Measurements from ENCODE around the gene ZNF709.
A peak's percentile ranks its signal among the peaks of the same experiment; 100 is the strongest.
"Not testable (repeated sequence)": the region's sequence is repeated elsewhere in the genome, so short reads cannot be mapped to it uniquely, and the experiment has no call there.

ZNF709 gene

DNA sequence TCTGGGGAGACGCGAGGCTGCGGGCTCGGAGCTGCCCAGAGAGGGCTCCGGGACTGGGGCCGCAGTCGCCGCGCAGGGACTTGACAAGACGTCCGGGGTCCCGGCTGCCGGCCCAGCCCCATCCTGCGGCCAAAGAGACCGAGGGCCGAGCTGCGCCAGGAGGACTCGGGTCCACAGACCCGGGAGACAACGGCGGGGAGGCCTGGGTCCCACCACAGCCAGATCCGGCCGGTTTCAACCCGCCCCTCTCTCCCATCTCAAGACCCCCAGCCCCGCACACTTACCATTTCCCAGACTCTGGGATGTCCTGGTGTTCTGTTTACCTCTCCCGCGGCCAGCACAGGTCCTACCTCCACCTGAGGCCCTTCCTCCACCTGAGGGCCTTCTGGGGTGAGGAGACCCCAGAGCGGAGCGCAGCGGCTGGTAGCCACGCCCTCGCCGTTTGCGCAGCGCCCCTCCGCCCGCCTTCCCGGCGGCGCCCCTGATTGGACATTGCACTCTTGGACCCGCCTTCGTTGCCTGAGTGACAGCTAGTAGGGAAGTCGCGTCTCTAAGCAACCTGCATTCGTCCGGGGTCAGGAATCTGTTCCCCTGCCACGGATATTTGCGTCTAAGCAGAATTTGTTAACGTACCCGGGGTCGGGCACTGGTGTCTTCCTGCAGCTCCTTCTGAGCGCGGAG is at the start of gene ZNF709:
ZNF709 (minus strand) TSS at position 446 of the 681 bp plus-strand sequence; CDS start at position 287, 159 bp downstream.
- DNase-seq (ENCODE audit: low read depth): peak; percentile 38

DNA sequence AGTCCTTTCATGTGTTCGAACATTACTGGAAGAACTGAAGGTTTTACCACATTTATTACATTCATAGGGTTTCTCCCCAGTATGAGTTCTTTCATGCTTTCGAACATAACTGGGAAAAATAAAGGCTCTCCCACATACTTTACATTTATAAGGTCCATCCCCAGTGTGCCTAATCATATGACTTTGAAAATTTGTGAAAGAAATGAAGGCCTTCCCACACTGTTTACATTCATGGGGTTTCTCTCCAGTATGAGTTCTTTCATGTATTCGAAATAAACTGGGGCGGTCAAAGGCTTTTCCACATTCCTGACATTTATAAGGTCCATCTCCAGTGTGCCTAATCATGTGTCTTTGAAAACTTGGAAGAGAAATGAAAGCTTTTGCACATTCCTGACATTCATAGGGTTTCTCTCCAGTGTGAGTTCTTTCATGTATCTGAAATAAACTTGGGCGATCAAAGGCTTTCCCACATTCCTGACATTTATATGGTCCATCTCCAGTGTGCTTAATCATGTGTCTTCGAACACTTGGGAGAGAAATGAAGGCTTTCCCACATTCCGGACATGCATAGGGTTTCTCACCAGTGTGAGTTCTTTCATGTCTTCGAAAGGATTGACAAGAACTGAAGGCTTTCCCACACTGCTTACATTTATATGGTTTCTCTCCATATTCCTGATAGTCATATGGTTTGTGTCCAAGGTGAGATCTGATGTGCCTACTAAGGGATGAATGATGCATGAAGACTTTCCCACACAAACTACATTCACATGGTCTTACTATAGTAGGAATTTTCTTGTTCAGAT is 42.6 kb upstream of the ZNF709 start:
- no peak for DNase-seq (ENCODE audit: low read depth)

- no peak for DNase-seq (ENCODE audit: low read depth)
These were observed 41.9 kb upstream of the ZNF709 start for GRCh38 chr19:12526542-12526941.

DNA sequence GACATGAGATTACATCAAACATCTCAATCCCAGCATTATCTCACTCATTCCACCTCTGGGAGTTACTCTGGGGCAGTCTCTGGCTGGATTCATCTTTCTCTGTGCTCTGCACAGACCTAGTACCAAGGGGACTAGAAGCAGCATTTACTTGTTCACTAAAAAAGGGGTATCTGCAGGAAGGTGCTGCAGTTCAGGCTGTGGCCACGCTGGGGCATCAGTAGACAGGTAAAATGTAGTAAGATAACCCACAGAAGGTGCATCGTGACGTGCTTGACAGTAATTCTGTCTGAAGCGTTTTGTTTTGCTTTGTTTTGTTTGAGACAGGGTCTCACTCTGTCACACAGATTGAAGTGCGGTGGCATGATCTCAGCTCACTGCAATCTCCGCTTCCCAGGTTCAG is 37.4 kb upstream of the ZNF709 start:
- no peak for DNase-seq (ENCODE audit: low read depth)

- no peak for DNase-seq (ENCODE audit: low read depth)
These were observed 29.0 kb upstream of the ZNF709 start for GRCh38 chr19:12513531-12514061.

GRCh38 chr19:12497032-12497431 is 12.4 kb upstream of the ZNF709 start:
- no peak for DNase-seq (ENCODE audit: low read depth)

DNA sequence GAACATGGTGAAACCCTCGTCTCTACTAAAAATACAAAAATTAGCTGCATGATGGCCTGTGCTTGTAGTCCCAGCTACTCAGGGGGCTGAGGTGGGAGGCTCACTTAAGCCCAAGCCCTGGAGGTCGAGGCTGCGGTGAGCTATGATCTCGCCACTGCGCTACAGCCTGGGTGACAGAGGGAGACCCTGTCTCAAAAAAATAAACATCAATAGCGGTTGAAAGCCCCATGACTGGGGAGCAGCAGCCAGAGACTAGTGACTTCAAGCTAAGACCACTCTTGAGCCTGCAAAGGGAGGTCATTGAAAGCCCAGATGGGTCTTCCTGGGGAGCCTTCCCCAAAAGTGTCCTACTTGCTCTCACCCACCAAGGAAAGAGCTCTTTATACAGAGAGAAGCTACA is 11.9 kb upstream of the ZNF709 start:
- no peak for DNase-seq (ENCODE audit: low read depth)

- DNase-seq (ENCODE audit: low read depth): peak; percentile 40
These were observed 10.6 kb upstream of the ZNF709 start for GRCh38 chr19:12495002-12495802.

DNA sequence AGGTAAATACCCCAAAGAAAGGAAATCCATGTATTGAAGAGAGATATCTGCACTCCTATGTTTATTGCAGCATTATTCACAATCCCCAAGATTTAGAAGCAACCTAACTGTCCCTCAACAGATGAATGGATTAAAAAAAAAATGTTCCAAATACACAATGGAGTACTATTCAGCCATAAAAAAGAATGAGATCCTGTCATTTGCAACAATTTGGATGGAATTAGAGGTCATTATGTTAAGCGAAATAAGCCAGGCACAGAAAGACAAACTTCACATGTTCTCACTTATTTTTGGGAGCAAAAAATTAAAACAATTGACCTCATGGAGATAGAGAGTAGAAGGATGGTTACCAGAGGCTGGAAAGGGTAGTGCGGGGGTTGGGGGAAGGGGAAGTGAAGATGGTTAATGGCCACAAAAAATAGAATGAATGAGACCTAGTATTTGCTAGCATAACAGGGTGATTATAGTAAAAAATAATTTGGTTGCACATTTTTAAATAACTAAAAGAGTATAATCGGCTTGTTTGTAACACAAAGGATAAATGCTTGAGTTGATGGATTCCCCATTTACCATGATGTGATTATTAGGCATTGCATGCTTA is 9.7 kb upstream of the ZNF709 start:
- DNase-seq (ENCODE audit: low read depth): no peak

DNA sequence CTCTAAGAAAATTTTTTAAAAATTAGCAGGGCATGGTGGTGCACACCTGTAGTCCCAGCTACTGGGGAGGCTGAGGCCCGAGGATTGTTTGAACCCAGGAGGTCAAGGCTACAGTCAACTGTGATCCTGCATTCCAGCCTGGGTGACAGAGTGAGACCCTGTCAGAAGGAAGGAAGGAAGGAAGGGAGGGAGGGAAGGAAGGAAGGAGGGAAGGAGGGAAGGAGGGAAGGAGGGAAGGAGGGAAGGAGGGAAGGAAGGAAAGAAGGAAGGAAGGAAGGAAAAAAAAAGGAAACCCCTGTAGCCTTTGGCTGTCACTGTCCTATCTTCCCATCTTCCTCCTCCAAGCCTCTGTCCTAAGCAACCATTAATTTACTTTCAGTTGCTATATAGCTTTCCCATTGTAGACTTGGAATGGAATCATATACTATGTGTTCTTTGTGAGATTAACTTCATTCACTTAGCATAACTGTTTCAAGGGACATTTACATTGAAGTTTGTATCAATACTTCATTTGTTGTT is 1.7 kb upstream of the ZNF709 start:
- DNase-seq (ENCODE audit: low read depth): not testable (repeated sequence)

- DNase-seq (ENCODE audit: low read depth): no peak
These were observed 955 bp upstream of the ZNF709 start for GRCh38 chr19:12485571-12485970.

DNA sequence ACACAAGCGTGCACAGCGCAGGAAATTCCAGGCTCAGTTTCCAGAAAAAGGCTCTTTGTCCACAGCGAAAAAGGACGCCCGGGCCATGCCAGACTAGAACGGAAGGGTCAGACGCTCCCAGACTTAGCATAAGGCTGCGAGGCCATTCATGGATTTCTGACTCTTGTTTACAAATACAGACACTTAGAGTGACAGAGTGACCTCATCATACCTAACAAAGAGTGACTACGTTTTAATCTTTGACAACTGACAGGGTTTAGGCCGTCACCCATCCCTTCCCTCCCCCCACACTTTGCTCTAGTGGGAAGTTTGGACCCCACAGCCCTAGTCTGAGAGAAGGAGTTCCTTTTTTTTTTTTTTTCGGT is 418 bp upstream of the ZNF709 start:
- no peak for DNase-seq (ENCODE audit: low read depth)

GRCh38 chr19:12484011-12484370 is 625 bp downstream of the ZNF709 start:
- DNase-seq (ENCODE audit: low read depth): no peak

GRCh38 chr19:12482509-12482886 is 2.1 kb downstream of the ZNF709 start:
- DNase-seq (ENCODE audit: low read depth): no peak

DNA sequence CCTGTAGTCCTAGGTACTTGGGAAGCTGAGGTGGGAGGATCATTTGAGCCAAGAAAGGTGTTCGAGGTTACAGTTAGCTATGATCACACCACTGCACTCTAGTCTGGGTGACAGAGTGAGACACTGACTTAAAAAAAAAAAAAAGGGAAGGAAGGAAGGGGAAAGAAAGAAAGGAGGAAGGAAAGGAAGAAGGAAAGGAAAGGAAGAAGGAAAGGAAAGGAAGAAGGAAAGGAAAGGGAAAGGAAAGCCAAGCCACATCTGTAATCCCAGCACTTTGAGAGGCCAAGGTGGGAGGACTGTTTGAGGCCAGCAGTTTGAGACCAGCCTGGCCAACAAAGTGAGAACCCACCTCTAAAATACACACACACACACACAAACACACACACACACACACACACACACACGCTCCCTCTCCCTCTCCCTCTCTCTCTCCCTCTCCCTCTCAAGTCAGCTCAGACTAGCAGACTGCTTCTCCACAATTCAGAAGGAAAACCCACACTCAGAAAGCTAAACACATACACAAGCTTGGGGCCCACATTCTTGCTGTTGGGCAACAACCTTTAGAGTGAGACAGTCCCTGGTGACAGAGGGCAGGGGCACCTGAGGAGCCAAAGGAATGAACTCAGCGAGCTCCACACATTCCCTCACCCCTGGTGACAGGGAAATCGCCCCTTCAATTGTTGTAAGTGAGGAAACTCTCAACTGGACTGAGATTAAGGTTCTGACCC is 2.7 kb downstream of the ZNF709 start:
- no peak for DNase-seq (ENCODE audit: low read depth)

- no peak for DNase-seq (ENCODE audit: low read depth)
These were observed 6.2 kb downstream of the ZNF709 start for GRCh38 chr19:12478234-12478941.

GRCh38 chr19:12467651-12468050 is 17.0 kb downstream of the ZNF709 start:
- not testable (repeated sequence) for DNase-seq (ENCODE audit: low read depth)

DNA sequence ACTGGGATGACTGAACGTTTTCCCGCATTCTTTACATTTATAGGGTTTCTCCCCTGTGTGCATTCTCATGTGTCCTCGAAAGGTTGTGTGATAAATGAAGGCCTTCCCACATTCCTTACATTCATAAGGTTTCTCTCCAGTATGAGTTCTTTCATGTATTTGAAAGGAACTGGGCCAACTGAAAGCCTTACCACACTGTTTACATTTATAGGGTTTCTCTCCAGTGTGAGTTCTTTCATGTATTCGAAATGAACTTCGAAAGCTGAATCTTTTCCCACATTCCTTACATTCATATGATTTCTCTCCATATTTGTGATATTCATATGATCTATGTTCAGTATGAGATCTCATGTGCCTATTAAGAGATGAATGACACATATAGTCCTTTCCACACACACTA is 19.4 kb downstream of the ZNF709 start:
- DNase-seq (ENCODE audit: low read depth): no peak

DNA sequence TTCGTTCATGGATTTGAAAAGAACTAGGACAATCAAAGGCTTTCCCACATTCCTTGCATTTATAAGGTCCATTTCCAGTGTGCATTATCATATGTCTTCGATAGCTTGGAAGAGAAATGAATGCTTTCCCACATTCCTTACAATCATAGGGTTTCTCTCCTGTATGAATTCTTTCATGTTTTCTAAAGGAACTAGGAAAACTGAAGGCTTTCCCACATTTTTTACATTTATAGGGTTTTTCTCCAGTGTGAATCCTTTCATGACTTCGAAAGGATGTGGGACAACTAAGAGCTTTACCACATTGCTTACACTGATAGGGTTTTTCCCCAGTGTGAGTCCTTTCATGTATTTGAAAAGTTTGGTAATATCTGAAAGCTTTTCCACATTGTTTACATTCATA is 19.8 kb downstream of the ZNF709 start:
- no peak for DNase-seq (ENCODE audit: low read depth)

DNA sequence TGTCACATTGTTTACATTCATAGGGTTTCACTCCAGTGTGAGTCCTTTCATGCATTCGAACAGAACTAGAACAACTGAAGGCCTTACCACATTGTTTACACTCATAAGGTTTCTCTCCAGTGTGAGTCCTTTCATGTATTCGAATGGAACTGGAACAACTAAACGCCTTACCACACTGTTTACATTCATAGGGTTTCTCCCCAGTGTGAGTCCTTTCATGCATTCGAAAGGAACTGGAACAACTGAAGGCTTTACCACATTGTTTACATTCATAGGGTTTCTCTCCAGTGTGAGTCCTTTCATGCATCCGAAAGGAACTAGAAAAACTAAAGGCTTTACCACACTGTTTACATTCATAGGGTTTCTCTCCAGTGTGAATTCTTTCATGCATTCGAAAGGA is 20.5 kb downstream of the ZNF709 start:
- not testable (repeated sequence) for DNase-seq (ENCODE audit: low read depth)

DNA sequence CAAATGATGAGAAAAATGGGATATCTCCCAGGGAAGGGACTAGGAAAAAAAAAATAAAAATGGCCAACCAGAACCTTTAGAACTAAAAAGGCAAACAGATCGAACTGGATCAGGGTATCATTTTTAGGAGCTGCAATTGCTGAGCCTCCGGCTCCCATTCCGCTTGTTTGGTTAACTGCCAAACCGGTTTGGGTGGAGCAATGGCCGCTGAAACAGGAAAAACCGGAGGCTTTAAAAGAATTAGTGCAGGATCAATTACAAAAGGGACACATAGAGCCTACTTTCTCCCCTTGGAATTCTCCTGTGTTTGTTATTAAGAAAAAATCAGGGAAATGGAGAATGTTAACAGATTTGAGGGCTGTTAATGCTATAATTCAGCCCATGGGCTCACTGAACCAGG is 31.1 kb downstream of the ZNF709 start:
- no peak for DNase-seq (ENCODE audit: low read depth)

All from non-pigmented ciliary epithelial cell (primary cell).